ENCODE data around the gene CDKL5. TPM values are rescaled to one million over a fixed set of nuclear protein-coding genes. Genes with fewer than 3 reads are reported as not detected.

Gene CDKL5
- total and polyA plus RNA-seq, 5 experiments from 2014 or later: 0.74 to 5.6 (median 1.3) TPM

DNA sequence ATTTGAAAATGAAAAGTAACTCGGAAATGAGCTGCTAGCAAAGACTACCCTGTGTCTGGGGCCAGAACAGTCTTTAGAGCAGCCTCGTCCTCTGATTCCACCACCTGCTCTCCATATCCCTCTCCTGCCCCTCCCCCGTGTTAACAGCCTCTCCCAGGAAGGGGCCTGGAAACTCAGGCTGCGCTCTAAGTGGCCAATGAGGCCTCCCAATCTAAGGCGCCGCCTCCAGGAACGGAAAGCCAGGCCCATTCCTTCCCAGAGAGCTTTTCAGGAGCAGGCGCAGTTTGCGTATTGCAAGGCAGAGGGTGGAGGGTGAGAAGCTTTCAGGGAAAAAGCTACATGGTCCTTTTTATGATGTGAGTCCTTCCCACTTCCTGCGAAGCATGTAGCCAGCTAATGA is 215.3 kb downstream of the CDKL5 start:
- Mint-ChIP-seq H3K4me1 (no peaks in the 10 kb centered on the region), H3K4me3 (no peak overlapping the region), H3K9me3 (peaks cover 0 to 2% (median 0%) of the 10 kb centered on the region in 9 donors), H3K36me3 (peaks cover 0 to 1% (median 0%) of the 10 kb centered on the region in 3 donors), H3K27ac (no peak overlapping the region), H3K27me3 (no peaks in the 10 kb centered on the region)
- POLR2A ChIA-PET: no interaction called here
- no peak for ATAC-seq
- no peak for DNase-seq

GRCh38 chrX:18643243-18643642 is 217.8 kb downstream of the CDKL5 start:
- H3K4me1 Mint-ChIP-seq: no peaks in the 10 kb centered on the region
- POLR2A ChIA-PET: no interaction called here
- H3K36me3 Mint-ChIP-seq: peaks cover 0 to 2% (median 0%) of the 10 kb centered on the region in 3 donors
- no peak for ATAC-seq
- no peak overlapping the region for H3K4me3 Mint-ChIP-seq
- H3K27ac Mint-ChIP-seq: no peak overlapping the region
- peaks cover 0 to 4% (median 0%) of the 10 kb centered on the region in 9 donors for H3K9me3 Mint-ChIP-seq
- DNase-seq: no peak
- no peaks in the 10 kb centered on the region for H3K27me3 Mint-ChIP-seq

- H3K27me3 Mint-ChIP-seq: no peaks in the 10 kb centered on the region
- no peak for ATAC-seq
- H3K27ac Mint-ChIP-seq: no peak overlapping the region
- peaks cover 0 to 2% (median 0%) of the 10 kb centered on the region in 3 donors for H3K36me3 Mint-ChIP-seq
- H3K9me3 Mint-ChIP-seq: peaks cover 0 to 4% (median 0%) of the 10 kb centered on the region in 9 donors
- POLR2A ChIA-PET: no interaction called here
- H3K4me1 Mint-ChIP-seq: no peaks in the 10 kb centered on the region
- no peak for DNase-seq
- H3K4me3 Mint-ChIP-seq: no peak overlapping the region
Observed at GRCh38 chrX:18643853-18644252, 218.4 kb downstream of the CDKL5 start.

DNA sequence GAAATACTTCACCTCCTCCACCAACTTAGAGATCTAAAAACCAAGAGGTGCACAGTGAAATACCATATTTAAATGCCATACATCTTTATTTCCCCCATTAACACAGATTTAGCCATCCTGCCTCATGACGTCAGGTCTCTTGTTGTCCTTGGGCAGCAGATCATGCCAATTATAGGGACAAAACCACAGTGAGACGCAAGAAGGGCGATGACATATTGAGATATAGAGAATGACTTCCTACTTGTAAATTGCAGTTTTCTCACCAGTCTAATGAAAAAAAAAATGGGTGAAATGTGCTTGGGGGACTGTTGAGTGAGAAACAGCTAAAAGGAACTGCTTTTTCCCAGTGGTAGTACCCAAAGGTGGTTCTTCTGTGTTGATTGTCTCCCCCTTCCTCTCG is 222.2 kb downstream of the CDKL5 start:
- DNase-seq (no peak), ATAC-seq (no peak)
- H3K4me1 Mint-ChIP-seq: no peaks in the 10 kb centered on the region
- no peak overlapping the region for H3K27ac Mint-ChIP-seq
- POLR2A ChIA-PET: no interaction called here
- no peak overlapping the region for H3K4me3 Mint-ChIP-seq
- H3K27me3 Mint-ChIP-seq: no peaks in the 10 kb centered on the region
- H3K9me3 Mint-ChIP-seq: peaks cover 0 to 4% (median 0%) of the 10 kb centered on the region in 9 donors
- H3K36me3 Mint-ChIP-seq: peaks cover 0 to 2% (median 0%) of the 10 kb centered on the region in 3 donors

DNA sequence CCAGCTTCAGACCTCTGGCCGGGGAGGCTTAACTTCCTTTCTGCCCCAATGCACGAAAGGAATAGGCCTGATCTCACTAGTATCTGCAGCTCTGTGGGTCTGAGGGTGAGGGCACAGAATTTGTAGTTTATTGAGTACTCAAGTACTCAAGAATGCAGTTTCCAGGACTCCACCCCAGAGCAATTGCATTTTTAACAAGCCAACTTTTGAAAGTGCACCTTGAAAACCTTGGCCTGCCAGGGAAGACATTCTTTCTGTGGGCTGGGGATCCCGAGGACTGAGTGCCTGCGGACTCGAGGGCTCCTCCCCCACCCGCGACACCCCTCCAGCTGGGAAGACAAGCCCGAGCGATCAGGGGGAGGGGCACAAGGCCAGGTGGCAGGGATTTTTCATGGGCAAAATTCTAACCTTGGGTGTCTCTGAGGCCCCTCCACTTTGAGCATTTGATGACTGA is 224.1 kb downstream of the CDKL5 start:
- Mint-ChIP-seq H3K36me3 (peaks cover 0 to 2% (median 0%) of the 10 kb centered on the region in 3 donors), H3K9me3 (peaks cover 0 to 4% (median 0%) of the 10 kb centered on the region in 9 donors), H3K27ac (no peak overlapping the region), H3K4me3 (no peak overlapping the region), H3K4me1 (no peaks in the 10 kb centered on the region), H3K27me3 (no peaks in the 10 kb centered on the region)
- DNase-seq: no peak
- ATAC-seq: no peak
- POLR2A ChIA-PET: no interaction called here

DNA sequence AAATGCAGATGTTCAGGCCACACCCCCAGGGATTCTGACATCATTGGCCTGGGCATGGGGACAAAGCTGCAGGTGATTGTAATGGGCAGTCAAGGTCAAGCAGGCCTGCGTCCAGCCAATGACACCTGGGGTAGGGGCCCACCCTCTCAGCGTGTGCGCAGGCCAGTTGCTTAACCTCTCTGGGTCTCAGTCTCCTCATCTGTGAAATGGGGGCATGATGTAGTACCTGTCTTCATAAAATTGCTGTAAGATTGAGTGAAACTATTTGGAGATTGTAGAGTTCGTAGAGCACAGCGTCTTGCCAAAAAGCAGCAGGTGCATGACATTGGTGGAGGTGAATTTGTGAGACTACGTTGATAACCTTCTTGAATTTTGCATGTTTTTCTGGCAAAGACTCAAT is 225.3 kb downstream of the CDKL5 start:
- DNase-seq: no peak
- POLR2A ChIA-PET: no interaction called here
- Mint-ChIP-seq H3K36me3 (peaks cover 0 to 2% (median 0%) of the 10 kb centered on the region in 3 donors), H3K27me3 (no peaks in the 10 kb centered on the region), H3K27ac (no peak overlapping the region), H3K4me1 (no peaks in the 10 kb centered on the region), H3K9me3 (peaks cover 0 to 4% (median 0%) of the 10 kb centered on the region in 9 donors), H3K4me3 (no peak overlapping the region)
- no peak for ATAC-seq

GRCh38 chrX:18652636-18653035 is 227.2 kb downstream of the CDKL5 start:
- H3K36me3 Mint-ChIP-seq: no peaks in the 10 kb centered on the region
- peak overlapping the region in 1 of 10 donors; percentile 43 for H3K27ac Mint-ChIP-seq
- POLR2A ChIA-PET: no interaction called here
- no peaks in the 10 kb centered on the region for H3K27me3 Mint-ChIP-seq
- H3K9me3 Mint-ChIP-seq: no peaks in the 10 kb centered on the region
- H3K4me1 Mint-ChIP-seq: no peaks in the 10 kb centered on the region
- DNase-seq: no peak
- H3K4me3 Mint-ChIP-seq: no peak overlapping the region
- ATAC-seq: no peak

DNA sequence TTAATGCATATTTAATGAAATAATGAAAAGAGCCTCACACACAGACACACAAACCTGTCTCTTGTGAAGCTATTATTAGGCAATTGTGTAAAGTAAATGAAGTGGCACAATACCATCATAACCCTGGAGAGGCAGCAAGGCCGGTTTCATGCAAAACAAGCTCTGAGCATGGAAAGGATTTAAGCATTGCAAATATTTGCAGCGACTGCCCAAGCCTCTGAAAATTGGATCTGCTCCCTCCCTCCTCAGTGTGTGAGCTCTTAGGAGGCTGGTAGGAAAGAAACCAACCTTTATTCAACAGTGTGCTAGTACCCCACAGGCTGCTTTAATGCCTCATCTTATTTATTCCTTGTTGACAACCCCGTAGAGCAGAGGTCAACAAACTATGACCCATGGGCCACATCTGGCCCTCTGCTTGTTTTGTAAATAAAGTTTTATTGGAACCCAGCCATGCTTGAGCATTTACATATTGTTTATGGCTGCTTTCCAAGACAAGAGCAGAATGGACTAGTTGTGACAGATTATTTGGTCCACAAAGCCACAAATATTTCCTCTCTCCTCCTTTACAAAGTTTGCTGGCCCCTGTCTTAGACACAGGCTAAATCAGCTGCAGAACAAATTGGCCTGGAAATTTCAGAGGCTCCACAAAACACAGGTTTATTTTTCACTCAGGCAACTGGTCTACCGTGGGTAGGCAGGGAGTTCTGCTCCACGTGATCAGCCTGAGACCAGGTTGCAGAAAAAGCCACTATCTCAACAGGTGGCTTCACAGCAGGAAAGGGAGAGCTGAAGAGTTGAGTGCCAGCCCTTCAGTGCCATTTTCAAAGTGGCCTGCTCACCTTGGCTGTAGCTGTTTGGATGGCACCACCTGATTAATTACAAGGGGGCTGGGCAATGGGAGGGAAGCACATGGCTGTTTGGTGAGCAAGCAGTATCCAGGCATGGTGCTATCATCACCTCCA is 229.7 kb downstream of the CDKL5 start:
- H3K27ac Mint-ChIP-seq: no peak overlapping the region
- H3K36me3 Mint-ChIP-seq: no peaks in the 10 kb centered on the region
- POLR2A ChIA-PET: no interaction called here
- no peaks in the 10 kb centered on the region for H3K4me1 Mint-ChIP-seq
- no peaks in the 10 kb centered on the region for H3K27me3 Mint-ChIP-seq
- ATAC-seq (no peak), DNase-seq (no peak)
- no peak overlapping the region for H3K4me3 Mint-ChIP-seq
- H3K9me3 Mint-ChIP-seq: no peaks in the 10 kb centered on the region

DNA sequence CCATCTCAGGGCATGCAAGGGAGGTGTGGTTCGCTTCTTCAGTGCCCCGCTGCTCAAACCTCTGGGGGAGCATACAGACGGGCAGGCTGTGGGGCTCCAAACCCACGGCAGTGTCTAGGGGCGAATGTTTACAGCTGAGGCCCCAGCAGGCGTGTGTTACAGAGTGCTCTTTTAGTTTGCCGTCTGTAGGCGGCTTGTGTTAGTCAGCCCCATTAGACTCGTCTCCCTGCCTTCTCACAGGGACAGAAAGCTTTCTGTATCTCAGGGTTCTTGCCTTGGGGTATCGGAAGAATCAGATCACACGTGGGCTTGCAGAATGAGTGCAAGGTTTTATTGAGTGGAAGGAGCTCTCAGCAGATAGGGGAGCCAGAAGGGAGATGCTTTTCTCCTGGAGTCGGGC is 235.9 kb downstream of the CDKL5 start:
- H3K36me3 Mint-ChIP-seq: no peaks in the 10 kb centered on the region

DNA sequence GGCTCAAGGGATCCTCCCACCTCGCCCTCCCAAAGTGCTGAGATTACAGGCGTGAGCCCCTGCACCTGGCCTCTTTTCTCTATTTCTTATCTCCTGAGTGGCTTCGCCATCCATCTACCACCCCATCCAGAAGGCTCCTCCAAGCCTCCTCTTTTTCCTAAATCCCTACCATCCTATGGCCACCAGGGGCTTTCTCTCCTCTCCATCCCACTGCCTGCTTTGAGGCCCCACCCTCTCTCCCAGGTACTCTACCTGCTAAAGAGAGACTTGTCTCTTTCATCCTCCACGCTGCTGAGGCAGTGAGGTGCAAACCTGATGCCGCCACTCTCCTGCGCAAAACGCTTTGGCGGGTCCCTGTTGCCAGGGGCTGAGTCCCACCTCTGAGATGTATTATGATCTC is 239.5 kb downstream of the CDKL5 start:
- ATAC-seq (no peak), DNase-seq (no peak)
- Mint-ChIP-seq H3K27ac (no peak overlapping the region), H3K27me3 (no peaks in the 10 kb centered on the region), H3K4me1 (peaks cover 0 to 10% (median 5%) of the 10 kb centered on the region in 4 donors), H3K36me3 (no peaks in the 10 kb centered on the region), H3K9me3 (peaks cover 0 to 2% (median 0%) of the 10 kb centered on the region in 9 donors), H3K4me3 (no peak overlapping the region)
- POLR2A ChIA-PET: no interaction called here

More for the DNA sequence above, 235.9 kb downstream of the CDKL5 start:
- Mint-ChIP-seq H3K4me1 (no peaks in the 10 kb centered on the region), H3K4me3 (no peak overlapping the region), H3K9me3 (peaks cover 0 to 2% (median 0%) of the 10 kb centered on the region in 9 donors), H3K27me3 (no peaks in the 10 kb centered on the region), H3K27ac (no peak overlapping the region)
- no peak for DNase-seq
- POLR2A ChIA-PET: no interaction called here
- no peak for ATAC-seq

DNA sequence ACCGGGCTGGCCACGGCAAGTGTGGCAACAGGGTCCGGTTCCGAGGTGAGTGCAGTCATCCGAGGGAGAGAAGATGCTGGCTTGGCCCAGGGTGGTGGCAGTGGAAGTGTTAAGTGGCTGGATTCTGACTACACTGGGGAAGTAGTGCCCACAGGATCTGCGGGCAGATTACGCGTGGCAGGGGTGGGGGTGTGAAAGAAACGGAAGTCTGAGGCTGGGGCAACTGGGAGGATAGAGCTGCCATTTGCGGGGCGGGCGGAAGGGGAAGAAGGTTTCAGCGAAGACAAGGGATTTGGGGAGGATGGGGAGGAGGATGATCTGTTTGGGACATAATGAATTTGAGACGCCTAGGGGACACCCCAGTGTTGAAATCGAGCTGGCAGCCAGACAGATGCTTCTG is 241.2 kb downstream of the CDKL5 start:
- no peak for ATAC-seq
- H3K27ac Mint-ChIP-seq: peak overlapping the region in 1 of 10 donors; percentile 32
- peaks cover 0 to 2% (median 0%) of the 10 kb centered on the region in 9 donors for H3K9me3 Mint-ChIP-seq
- no peak overlapping the region for H3K4me3 Mint-ChIP-seq
- H3K27me3 Mint-ChIP-seq: no peaks in the 10 kb centered on the region
- H3K36me3 Mint-ChIP-seq: no peaks in the 10 kb centered on the region
- H3K4me1 Mint-ChIP-seq: peaks cover 0 to 10% (median 5%) of the 10 kb centered on the region in 4 donors
- POLR2A ChIA-PET: no interaction called here
- DNase-seq: no peak

DNA sequence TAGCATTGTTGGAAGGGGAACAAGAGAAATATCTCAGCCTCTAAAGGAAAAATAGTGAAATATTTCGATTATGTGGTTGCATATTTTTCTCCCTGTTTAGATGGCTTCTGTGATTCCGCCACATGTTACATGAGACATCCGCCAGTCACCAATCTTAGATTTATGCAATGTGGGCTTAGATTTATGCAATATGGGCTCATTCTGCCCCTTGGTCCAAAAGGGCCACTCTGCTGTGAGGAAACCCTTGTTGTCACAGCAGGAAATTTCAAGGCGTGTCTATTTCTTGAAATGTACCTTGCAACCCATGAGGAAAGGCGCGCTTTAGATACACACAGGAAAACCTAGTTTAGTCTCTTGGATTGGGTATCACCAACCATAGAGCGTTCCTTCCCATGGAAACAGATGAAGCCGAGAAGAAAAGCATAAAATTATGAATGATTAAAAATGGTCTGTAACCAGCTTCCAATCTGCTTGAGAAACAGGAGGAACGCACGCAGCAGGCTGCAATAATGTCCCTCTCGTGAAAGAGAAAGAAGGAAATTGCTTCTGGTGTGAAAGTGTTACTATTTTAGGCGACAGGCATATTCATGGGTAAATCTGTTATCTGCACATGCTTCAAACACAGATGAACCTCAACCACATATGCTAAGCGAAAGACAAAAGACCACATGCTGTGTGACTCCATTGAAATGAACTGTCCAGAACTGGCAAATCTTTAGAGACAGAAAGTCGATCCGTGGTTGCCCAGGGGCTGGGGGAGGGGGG is 242.8 kb downstream of the CDKL5 start:
- Mint-ChIP-seq H3K27me3 (no peaks in the 10 kb centered on the region), H3K27ac (peak overlapping the region in 4 of 10 donors; percentile 16 to 41 (median 28)), H3K9me3 (no peaks in the 10 kb centered on the region), H3K4me1 (peaks cover 0 to 13% (median 5%) of the 10 kb centered on the region in 4 donors), H3K4me3 (peak overlapping the region; percentile 3 to 73 (median 50)), H3K36me3 (no peaks in the 10 kb centered on the region)
- ATAC-seq: no peak
- DNase-seq: no peak
- POLR2A ChIA-PET: no interaction called here

- Mint-ChIP-seq H3K27ac (peak within 1 kb of the TSS in 3 of 10 donors; percentile 4 to 61 (median 23)), H3K27me3 (peaks cover 0 to 2% (median 0%) of the 10 kb centered on the region in 5 donors), H3K9me3 (peaks cover 0 to 2% (median 0%) of the 10 kb centered on the region in 9 donors), H3K4me1 (peaks cover 0 to 20% (median 8%) of the 10 kb centered on the region in 4 donors), H3K36me3 (no peaks in the 10 kb centered on the region), H3K4me3 (peak within 1 kb of the TSS in 3 of 10 donors; percentile 11 to 48 (median 43))
- DNase-seq: no peak
- no peak for ATAC-seq
- POLR2A ChIA-PET: no interaction called here
Observed at GRCh38 chrX:18672008-18672407, 246.6 kb downstream of the CDKL5 start, which contains the start of gene RS1. Gene RS1, minus strand, starts transcription at chrX:18672108. Its CDS starts 40 bp downstream, at chrX:18672068.
